ENCODE results near the gene STAT2. TPM values are rescaled to one million over a fixed set of nuclear protein-coding genes. Genes with fewer than 3 reads are reported as not detected.

Gene STAT2
- total and polyA plus RNA-seq, 2 of the 13 experiments (the other 11 are each of a cell fraction or from before 2014, with no cell fraction given) = 43.5 to 84.6 TPM

- no peak for TF ChIP-seq ZFP41 (CRISPR knock-in tag; IDR thresholded peaks at IDR 0.05; ENCODE audit: borderline replicate concordance)
- peak; percentile 94 for TF ChIP-seq SP4 (CRISPR knock-in tag; IDR thresholded peaks at IDR 0.05)
- peak; percentile 58 for TF ChIP-seq CREB1 (IDR thresholded peaks at IDR 0.05)
- TF ChIP-seq CREB1 (CRISPR knock-in tag; IDR thresholded peaks at IDR 0.05) = peak; percentile 76
- 0 out of 2 replicates have a peak, but pooled peaks have one; percentile 21 for TF ChIP-seq HIC2 (CRISPR knock-in tag; IDR thresholded peaks at IDR 0.05; ENCODE audit: low read depth)
- 0 out of 2 replicates have a peak, but pooled peaks have one; percentile 38 for TF ChIP-seq ZNF274 (CRISPR knock-in tag; IDR thresholded peaks at IDR 0.05)
- TF ChIP-seq MIER2 (CRISPR knock-in tag; IDR thresholded peaks at IDR 0.05) = 0 out of 2 replicates have a peak, but pooled peaks have one; percentile 21
- 0 out of 4 replicates have a peak, but pooled peaks of 1 of the 2 experiments have one; percentile 49 for TF ChIP-seq ATF4 (CRISPR knock-in tag; IDR thresholded peaks at IDR 0.05)
- TF ChIP-seq IKZF5 (CRISPR knock-in tag; IDR thresholded peaks at IDR 0.05) = 0 out of 2 replicates have a peak, but pooled peaks have one; percentile 18
- TF ChIP-seq SMAD3 (CRISPR knock-in tag; IDR thresholded peaks at IDR 0.05) = 0 out of 2 replicates have a peak, but pooled peaks have one; percentile 11
- no peak for TF ChIP-seq CBX1 (IDR thresholded peaks at IDR 0.05; ENCODE audit: low read depth)
- TF ChIP-seq NONO (IDR thresholded peaks at IDR 0.05) = no peak
- TF ChIP-seq NONO (CRISPR knock-in tag; conservative IDR thresholded peaks at IDR 0.05) = peak; percentile 56; the same call in 1 of the 2 replicates
- TF ChIP-seq HNRNPK (IDR thresholded peaks at IDR 0.05; ENCODE audit: low read depth, low read length, poor library complexity, severe bottlenecking) = peak; percentile 18
- peak; percentile 57 for TF ChIP-seq AGO1 (IDR thresholded peaks at IDR 0.05; ENCODE audit: low read depth, low read length, poor library complexity, severe bottlenecking)
- no peak; the same call in 1 of the 2 replicates for TF ChIP-seq ZNF563 (CRISPR knock-in tag; IDR thresholded peaks at IDR 0.05)
- peak; percentile 64; the same call in 1 of the 2 replicates for TF ChIP-seq KLF6 (CRISPR knock-in tag; IDR thresholded peaks at IDR 0.05)
- no peak for TF ChIP-seq CHCHD3 (CRISPR knock-in tag; IDR thresholded peaks at IDR 0.05)
- TF ChIP-seq PITX1 (CRISPR knock-in tag; IDR thresholded peaks at IDR 0.05) = peak; percentile 74; the same call in 1 of the 2 replicates
- peak; percentile 56; the same call in 1 of the 2 replicates for TF ChIP-seq FOXC1 (CRISPR knock-in tag; IDR thresholded peaks at IDR 0.05; ENCODE audit: borderline replicate concordance)
- TF ChIP-seq ZMYM2 (CRISPR knock-in tag; IDR thresholded peaks at IDR 0.05) = 0 out of 2 replicates have a peak, but pooled peaks have one; percentile 21
- TF ChIP-seq, protein P1, sequence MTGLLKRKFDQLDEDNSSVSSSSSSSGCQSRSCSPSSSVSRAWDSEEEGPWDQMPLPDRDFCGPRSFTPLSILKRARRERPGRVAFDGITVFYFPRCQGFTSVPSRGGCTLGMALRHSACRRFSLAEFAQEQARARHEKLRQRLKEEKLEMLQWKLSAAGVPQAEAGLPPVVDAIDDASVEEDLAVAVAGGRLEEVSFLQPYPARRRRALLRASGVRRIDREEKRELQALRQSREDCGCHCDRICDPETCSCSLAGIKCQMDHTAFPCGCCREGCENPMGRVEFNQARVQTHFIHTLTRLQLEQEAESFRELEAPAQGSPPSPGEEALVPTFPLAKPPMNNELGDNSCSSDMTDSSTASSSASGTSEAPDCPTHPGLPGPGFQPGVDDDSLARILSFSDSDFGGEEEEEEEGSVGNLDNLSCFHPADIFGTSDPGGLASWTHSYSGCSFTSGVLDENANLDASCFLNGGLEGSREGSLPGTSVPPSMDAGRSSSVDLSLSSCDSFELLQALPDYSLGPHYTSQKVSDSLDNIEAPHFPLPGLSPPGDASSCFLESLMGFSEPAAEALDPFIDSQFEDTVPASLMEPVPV (CRISPR knock-in tag; IDR thresholded peaks at IDR 0.05) = 0 out of 2 replicates have a peak, but pooled peaks have one; percentile 25
- TF ChIP-seq HMGA1 (CRISPR knock-in tag; conservative IDR thresholded peaks at IDR 0.05) = no peak
- no peak for TF ChIP-seq ZFP36L2 (CRISPR knock-in tag; IDR thresholded peaks at IDR 0.05)
Measured at GRCh38 chr12:56359851-56360767, at the start of gene STAT2 (continued).
